Endothelial cell of umbilical vein (primary cell): ENCODE measurements around the gene SSC5D.

Experiments
- CTCF ChIP-seq, 2 donors: IDR thresholded peaks; 1 replicate in 1 of 2; 2 replicates in 1 of 2; pipeline ENCODE4 v1.5.1; 2011; ENCODE audit warnings: low read length in 2 of 2, mild to moderate bottlenecking in 2 of 2, moderate library complexity in 2 of 2, control low read depth in 1 of 2, inconsistent platforms in 1 of 2, low read depth in 1 of 2; ENCODE audit not compliant: insufficient read depth in 1 of 2; ENCODE audit errors: extremely low read depth in 1 of 2
- EZH2 ChIP-seq: IDR thresholded peaks from 2 replicates; pipeline ENCODE4 v1.6.1; 2012; ENCODE audit warnings: borderline replicate concordance, low read depth, mild to moderate bottlenecking, moderate library complexity, low read length, inconsistent platforms; ENCODE audit not compliant: severe bottlenecking
- FOS ChIP-seq: IDR thresholded peaks from 2 replicates; pipeline ENCODE4 v1.6.1; 2011; ENCODE audit warnings: mild to moderate bottlenecking, low read length, moderate library complexity, borderline replicate concordance; ENCODE audit not compliant: insufficient read depth
- GATA2 ChIP-seq: IDR thresholded peaks from 2 replicates; pipeline ENCODE4 v1.7.0; 2011; ENCODE audit warnings: low read depth, mild to moderate bottlenecking, moderate library complexity, mixed read lengths, low read length; ENCODE audit not compliant: insufficient read length, insufficient read depth
- JUN ChIP-seq: IDR thresholded peaks from 2 replicates; pipeline ENCODE4 v1.6.1; 2011; ENCODE audit warnings: borderline replicate concordance, low read depth; ENCODE audit not compliant: insufficient read length, insufficient read depth
- MAX ChIP-seq: IDR thresholded peaks from 2 replicates; pipeline ENCODE4 v1.6.1; 2011; ENCODE audit not compliant: insufficient read depth, insufficient read length
- POLR2A ChIP-seq: IDR thresholded peaks from 2 replicates; pipeline ENCODE4 v1.6.1; 2012; ENCODE audit warnings: low read depth, mild to moderate bottlenecking, control low read depth, low read length
- POLR2AphosphoS5 ChIP-seq: IDR thresholded peaks from 2 replicates; pipeline ENCODE4 v1.6.1; 2012; ENCODE audit warnings: low read depth, mild to moderate bottlenecking, control low read depth, low read length, moderate library complexity; ENCODE audit not compliant: insufficient read depth

GRCh38 chr19:55479045-55479444 lies 9.2 kb upstream of the SSC5D start:
- TF ChIP-seq EZH2 (no peak), CTCF (IDR thresholded peaks at IDR 0.05; ENCODE audit: extremely low read depth in 1 of 2, insufficient read depth in 1 of 2, low read depth in 1 of 2, low read length in 2 of 2) (no peak), JUN (no peak), FOS (no peak), POLR2A (no peak), GATA2 (no peak), POLR2AphosphoS5 (no peak), MAX (no peak)
